GM19372 (cell line): ENCODE results near the gene ANAPC2.

Experiments used
- ATAC-seq: cut with Tn5 transposase; IDR thresholded peaks from one replicate; pipeline ENCODE4 v1.9.1; 2021; ENCODE audit warnings: mild to moderate bottlenecking, low read depth, moderate library complexity; ENCODE audit not compliant: unreplicated experiment

ANAPC2 gene

GRCh38 chr9:137193771-137194170 lies 5.4 kb upstream of the ANAPC2 start:
- ATAC-seq = no peak

GRCh38 chr9:137192859-137193258 lies 4.5 kb upstream of the ANAPC2 start:
- ATAC-seq = no peak

GRCh38 chr9:137192448-137192780 lies 4.1 kb upstream of the ANAPC2 start:
- ATAC-seq = no peak

- ATAC-seq = no peak
Observed at GRCh38 chr9:137191691-137192447, 3.5 kb upstream of the ANAPC2 start.

- no peak for ATAC-seq
Observed at GRCh38 chr9:137191245-137191644, 2.9 kb upstream of the ANAPC2 start.

GRCh38 chr9:137190315-137190856 lies 2.0 kb upstream of the ANAPC2 start:
- no peak for ATAC-seq

- no peak for ATAC-seq
Observed at GRCh38 chr9:137189297-137190295, 1.2 kb upstream of the ANAPC2 start.

GRCh38 chr9:137188086-137188489 lies 272 bp downstream of the ANAPC2 start:
- no peak for ATAC-seq

- no peak for ATAC-seq
Observed at GRCh38 chr9:137187386-137187785, 974 bp downstream of the ANAPC2 start.

- ATAC-seq = no peak
Observed at GRCh38 chr9:137186385-137186784, 2.0 kb downstream of the ANAPC2 start.

- ATAC-seq = no peak
Observed at GRCh38 chr9:137185921-137186320, 2.4 kb downstream of the ANAPC2 start.

GRCh38 chr9:137184881-137185660 lies 3.3 kb downstream of the ANAPC2 start:
- no peak for ATAC-seq

- ATAC-seq = no peak
Observed at GRCh38 chr9:137183980-137184595, 4.3 kb downstream of the ANAPC2 start.

- no peak for ATAC-seq
Observed at GRCh38 chr9:137182836-137183235, 5.5 kb downstream of the ANAPC2 start.

- no peak for ATAC-seq
Observed at GRCh38 chr9:137181680-137182079, 6.7 kb downstream of the ANAPC2 start.

- no peak for ATAC-seq
Observed at GRCh38 chr9:137180491-137180890, 7.9 kb downstream of the ANAPC2 start.

- no peak for ATAC-seq
Observed at GRCh38 chr9:137179761-137180160, 8.6 kb downstream of the ANAPC2 start.

- no peak for ATAC-seq
Observed at GRCh38 chr9:137178939-137179630, 9.3 kb downstream of the ANAPC2 start.

GRCh38 chr9:137178201-137178938 lies 10.0 kb downstream of the ANAPC2 start:
- ATAC-seq = no peak
